PC-9 (cell line): ENCODE results near the gene TERB1.

Experiments used
- EZH2 ChIP-seq: fragments of 200-600 bp; sonication (generic); IDR thresholded peaks from 2 replicates; pipeline ENCODE4 v1.8.0; 2017; ENCODE audit warnings: antibody characterized with exemption, low read depth
- TF ChIP-seq, protein P1 (sequence below): fragments of 200-600 bp; sonication (generic); conservative IDR thresholded peaks from 2 replicates; pipeline ENCODE4 v1.6.1; 2017; ENCODE audit warnings: mixed run types, antibody characterized with exemption, mild to moderate bottlenecking, moderate library complexity

DNA sequence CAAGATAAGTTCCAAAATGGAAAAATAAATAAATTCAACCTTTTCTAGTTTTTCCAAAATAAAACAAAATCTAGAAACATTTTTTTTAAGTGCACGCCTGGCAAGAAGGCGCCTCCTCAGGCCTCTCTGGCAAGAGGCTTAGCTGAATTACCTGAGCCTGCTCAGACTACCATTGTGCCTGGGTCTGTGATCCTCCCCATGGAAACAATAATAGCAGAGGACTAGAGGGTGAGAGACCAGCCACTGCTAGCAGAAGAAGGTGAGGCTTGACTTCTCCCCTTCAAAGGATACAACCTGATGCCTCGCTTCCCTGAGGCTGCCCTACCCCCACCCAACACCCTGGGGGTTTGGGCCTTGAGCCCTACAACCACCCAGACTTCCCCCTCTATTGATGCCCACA lies 14.8 kb downstream of the TERB1 start:
- TF ChIP-seq, protein P1, sequence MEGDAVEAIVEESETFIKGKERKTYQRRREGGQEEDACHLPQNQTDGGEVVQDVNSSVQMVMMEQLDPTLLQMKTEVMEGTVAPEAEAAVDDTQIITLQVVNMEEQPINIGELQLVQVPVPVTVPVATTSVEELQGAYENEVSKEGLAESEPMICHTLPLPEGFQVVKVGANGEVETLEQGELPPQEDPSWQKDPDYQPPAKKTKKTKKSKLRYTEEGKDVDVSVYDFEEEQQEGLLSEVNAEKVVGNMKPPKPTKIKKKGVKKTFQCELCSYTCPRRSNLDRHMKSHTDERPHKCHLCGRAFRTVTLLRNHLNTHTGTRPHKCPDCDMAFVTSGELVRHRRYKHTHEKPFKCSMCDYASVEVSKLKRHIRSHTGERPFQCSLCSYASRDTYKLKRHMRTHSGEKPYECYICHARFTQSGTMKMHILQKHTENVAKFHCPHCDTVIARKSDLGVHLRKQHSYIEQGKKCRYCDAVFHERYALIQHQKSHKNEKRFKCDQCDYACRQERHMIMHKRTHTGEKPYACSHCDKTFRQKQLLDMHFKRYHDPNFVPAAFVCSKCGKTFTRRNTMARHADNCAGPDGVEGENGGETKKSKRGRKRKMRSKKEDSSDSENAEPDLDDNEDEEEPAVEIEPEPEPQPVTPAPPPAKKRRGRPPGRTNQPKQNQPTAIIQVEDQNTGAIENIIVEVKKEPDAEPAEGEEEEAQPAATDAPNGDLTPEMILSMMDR: no peak
- TF ChIP-seq EZH2: no peak
